ENCODE data around the gene WDR4. TPM values are rescaled to one million over a fixed set of nuclear protein-coding genes. Genes with fewer than 3 reads are reported as not detected.
"Not testable (repeated sequence)": the region's sequence is repeated elsewhere in the genome, so short reads cannot be mapped to it uniquely, and the experiment has no call there.

Gene WDR4
- total RNA-seq, 2 donors from 2014 or later: 8.0 to 37.9 TPM

DNA sequence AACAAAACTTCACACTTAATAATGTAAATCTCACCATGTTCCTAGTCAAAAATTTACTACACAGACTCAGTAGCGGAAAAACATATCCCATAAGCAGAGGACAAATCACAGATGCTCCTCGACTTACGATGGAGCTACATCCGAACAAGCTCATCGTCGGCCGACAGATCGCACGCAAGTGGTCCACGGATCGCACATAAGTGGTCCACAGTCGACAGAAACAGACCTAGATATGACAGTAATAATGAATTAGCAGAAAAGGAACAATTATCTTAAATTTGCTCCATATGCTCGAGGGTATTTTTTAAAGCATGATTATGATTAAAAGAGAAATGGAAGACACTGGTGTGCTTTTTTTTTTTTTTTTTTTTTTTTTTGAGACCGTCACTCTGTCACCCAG is 36.3 kb downstream of the WDR4 start:
- ATAC-seq (no peak), DNase-seq (peak in 1 of 4 donors; percentile 7)
- no peak overlapping the region for H3K4me3 ChIP-seq
- intact Hi-C loops (cut with DNase I): no loop called here
- no peaks in the 10 kb centered on the region for H3K4me1 ChIP-seq
- H3K27ac ChIP-seq: no peak overlapping the region
- no peaks in the 10 kb centered on the region for H3K27me3 ChIP-seq
- no peak for TF ChIP-seq POLR2A (IDR thresholded peaks at IDR 0.05)
- TF ChIP-seq, protein P1, sequence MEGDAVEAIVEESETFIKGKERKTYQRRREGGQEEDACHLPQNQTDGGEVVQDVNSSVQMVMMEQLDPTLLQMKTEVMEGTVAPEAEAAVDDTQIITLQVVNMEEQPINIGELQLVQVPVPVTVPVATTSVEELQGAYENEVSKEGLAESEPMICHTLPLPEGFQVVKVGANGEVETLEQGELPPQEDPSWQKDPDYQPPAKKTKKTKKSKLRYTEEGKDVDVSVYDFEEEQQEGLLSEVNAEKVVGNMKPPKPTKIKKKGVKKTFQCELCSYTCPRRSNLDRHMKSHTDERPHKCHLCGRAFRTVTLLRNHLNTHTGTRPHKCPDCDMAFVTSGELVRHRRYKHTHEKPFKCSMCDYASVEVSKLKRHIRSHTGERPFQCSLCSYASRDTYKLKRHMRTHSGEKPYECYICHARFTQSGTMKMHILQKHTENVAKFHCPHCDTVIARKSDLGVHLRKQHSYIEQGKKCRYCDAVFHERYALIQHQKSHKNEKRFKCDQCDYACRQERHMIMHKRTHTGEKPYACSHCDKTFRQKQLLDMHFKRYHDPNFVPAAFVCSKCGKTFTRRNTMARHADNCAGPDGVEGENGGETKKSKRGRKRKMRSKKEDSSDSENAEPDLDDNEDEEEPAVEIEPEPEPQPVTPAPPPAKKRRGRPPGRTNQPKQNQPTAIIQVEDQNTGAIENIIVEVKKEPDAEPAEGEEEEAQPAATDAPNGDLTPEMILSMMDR (IDR thresholded peaks at IDR 0.05): no peak
- H3K36me3 ChIP-seq (replicated peaks in 1 of 2; ENCODE audit: insufficient read depth in 1 of 2, low read depth in 2 of 2): peaks cover 6 to 21% of the 10 kb centered on the region in 2 donors
- WGBS, 2 donors: 91 to 94% methylated on average over 14 of the region's 14 CpGs
- no peaks in the 10 kb centered on the region for H3K9me3 ChIP-seq

DNA sequence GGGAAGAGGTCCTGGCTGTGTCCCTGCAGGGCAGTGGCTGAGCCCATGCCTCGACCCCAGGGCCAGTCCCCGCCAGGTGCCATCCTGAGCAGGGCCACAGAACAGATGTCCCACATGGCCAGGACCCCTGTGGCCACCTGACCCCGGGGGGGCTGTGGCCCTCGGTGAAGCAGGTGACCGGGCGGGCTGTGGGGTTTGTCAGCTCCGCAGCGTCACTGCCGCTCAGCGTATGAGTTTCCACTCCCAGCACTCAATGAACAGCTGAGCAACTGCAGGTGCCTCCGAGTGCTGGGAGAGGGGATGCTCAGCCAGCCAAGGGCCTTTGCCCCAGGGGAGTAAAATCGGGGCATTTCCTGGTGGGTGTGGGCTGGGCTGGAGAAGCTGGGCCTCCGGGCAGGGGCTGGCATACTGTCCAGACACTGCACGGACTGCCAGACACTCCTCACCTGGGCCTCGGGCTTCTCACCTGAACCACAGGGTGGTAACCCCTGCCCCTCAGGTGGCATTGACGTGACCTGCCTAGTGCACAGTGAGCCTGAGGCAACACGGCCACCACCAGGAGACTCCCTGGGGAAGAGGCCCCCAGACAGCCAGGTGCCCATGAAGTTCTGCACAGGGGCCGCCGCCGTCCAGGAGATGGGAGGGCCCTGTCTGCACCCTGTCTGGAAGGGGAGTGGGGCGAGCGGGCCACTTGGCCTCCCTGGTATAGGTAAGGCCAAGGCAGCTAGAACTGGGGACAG is 37.3 kb downstream of the WDR4 start:
- H3K4me3 ChIP-seq; ATAC-seq; intact Hi-C loops (cut with DNase I); H3K4me1 ChIP-seq; H3K27ac ChIP-seq; H3K27me3 ChIP-seq; H3K9me3 ChIP-seq: not testable (repeated sequence)
- 86 to 100% methylated on average over 3 to 17 of the region's 22 CpGs for WGBS, 2 donors
- H3K36me3 ChIP-seq (replicated peaks in 1 of 2; ENCODE audit: insufficient read depth in 1 of 2, low read depth in 2 of 2): peaks cover 6 to 19% of the 10 kb centered on the region in 2 donors
- peak in 1 of 4 donors; percentile 9 for DNase-seq

DNA sequence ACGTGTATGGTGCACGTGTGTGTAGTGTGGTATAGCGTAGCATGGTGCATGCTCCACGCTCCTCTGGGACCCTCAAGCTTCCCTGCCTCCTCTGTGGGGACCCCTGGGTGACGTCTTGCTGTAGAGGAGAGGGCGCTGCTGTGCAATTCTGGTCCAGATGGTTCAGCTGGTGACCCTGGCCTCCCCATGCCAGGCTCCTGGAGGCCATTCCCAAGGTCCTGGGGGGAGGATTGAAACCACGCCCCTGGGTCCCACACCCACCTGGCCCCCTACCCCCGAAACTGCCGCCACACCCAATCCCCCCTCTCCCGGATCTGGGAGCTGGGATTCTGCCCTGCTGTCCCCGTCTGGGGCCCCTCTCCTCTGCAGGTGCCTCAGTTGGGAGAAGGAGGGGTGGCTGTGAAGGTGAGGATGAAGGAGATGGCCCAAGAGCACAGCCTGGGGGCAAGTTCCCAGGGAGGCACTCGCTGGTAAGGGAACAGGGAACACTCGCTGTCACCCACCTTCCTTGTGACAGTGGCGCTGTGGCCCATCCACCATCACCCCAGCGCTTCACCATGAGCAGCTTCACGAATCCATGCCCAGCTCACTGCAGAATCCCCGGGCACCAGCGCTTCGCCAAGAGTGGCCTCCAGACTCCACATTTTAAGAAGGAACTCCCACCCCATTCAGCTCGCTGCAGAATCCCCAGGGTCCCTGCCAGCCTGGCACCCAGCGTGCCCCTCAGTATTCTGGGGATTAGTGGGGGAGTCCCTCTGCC is 38.0 kb downstream of the WDR4 start:
- intact Hi-C loops (cut with DNase I): no loop called here
- Histone ChIP-seq H3K4me3 (no peak overlapping the region), H3K27me3 (no peaks in the 10 kb centered on the region), H3K4me1 (no peaks in the 10 kb centered on the region), H3K27ac (no peak overlapping the region), H3K9me3 (no peaks in the 10 kb centered on the region), H3K36me3 (replicated peaks in 1 of 2; ENCODE audit: insufficient read depth in 1 of 2, low read depth in 2 of 2) (peaks cover 6 to 15% of the 10 kb centered on the region in 2 donors)
- DNase-seq (peak in 1 of 4 donors; percentile 7), ATAC-seq (no peak)
- 91 to 99% methylated on average over 12 to 19 of the region's 21 CpGs for WGBS, 2 donors
- TF ChIP-seq, protein P1 (IDR thresholded peaks at IDR 0.05): no peak
- no peak for TF ChIP-seq POLR2A (IDR thresholded peaks at IDR 0.05)

DNA sequence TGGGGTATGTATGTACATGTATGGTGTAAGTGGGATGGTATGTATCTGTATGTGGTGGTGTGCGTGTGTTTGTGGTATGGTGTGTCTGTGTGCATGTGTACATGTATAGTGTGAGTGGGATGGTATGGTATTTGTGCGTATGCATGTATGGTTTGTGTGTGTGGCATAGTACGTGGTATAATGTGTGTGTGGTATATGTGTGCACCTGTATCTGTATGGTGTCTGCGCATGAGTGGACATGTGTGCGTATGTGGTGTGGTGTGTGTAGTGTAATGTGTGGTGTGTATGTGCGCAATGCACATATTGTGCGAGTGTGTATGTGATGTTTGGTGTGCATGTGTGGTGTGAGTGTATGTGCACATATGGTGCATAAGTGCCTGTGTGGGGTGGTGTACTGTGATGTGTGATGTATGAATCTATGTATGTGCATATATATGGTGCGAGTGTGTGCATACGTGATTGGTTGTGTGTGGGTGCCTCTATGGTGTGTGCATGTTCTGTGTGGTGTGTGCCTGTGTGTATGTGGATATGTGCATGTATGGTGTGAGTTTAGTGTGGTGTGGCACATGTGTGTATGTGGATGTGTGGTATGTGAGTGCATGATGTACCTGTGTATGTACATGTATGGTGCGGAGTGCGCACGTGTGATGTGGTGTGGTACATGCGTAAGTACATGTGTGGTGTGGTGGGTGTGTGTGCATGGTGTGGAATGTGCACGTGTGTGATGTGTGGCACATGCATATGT is 38.8 kb downstream of the WDR4 start:
- 95 to 96% methylated on average over 14 of the region's 14 CpGs for WGBS, 2 donors
- intact Hi-C loops (cut with DNase I): no loop called here
- no peak for ATAC-seq
- H3K27me3 ChIP-seq: no peaks in the 10 kb centered on the region
- H3K36me3 ChIP-seq (replicated peaks in 1 of 2; ENCODE audit: insufficient read depth in 1 of 2, low read depth in 2 of 2): peaks cover 6 to 12% of the 10 kb centered on the region in 2 donors
- TF ChIP-seq POLR2A (IDR thresholded peaks at IDR 0.05): no peak
- TF ChIP-seq, protein P1 (IDR thresholded peaks at IDR 0.05): no peak
- H3K4me3 ChIP-seq: no peak overlapping the region
- no peaks in the 10 kb centered on the region for H3K4me1 ChIP-seq
- no peak for DNase-seq
- no peak overlapping the region for H3K27ac ChIP-seq
- no peaks in the 10 kb centered on the region for H3K9me3 ChIP-seq
